ENCODE results near the gene P3H1. TPM values are rescaled to one million over a fixed set of nuclear protein-coding genes. Genes with fewer than 3 reads are reported as not detected.

The P3H1 gene
- total and polyA plus RNA-seq, 2 donors (not counting 1 experiment from before 2014, with no cell fraction given), result 42.2 to 51.3 TPM

DNA sequence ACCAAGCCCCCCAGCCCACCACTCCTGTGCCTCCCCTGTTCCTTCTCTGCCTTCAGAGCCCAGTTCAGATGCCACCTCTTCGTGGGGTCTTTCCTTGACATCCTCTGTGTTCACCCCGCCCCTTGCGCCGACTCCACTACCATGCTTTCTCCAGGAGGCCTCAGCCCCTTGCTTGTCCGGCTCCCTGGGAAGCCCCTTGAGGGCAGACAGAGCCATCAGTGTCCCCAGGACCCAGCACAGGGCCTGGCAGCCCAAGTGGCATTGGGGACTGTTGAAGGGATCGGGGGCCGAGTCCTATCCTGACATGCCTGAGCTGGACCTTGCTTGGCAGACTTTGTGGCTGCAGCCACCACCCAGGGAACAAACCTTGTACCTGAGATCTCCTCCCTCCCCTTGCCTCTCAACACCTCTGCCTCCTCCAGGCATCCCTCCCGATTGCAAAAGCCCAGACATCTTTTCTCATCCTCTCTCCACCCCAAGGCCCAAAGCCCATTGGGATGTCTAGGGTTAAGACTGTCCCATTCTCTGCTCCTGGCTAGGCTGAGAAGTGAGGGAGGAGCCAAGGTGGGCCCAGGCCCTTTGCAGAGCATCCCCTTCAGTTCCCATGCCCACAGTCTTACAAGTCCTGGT lies 30.1 kb downstream of the P3H1 start:
- Mint-ChIP-seq H3K4me3 (no peak overlapping the region), H3K9me3 (ENCODE audit: insufficient read depth) (no peaks in the 10 kb centered on the region), H3K27me3 (no peaks in the 10 kb centered on the region), H3K27ac (no peak overlapping the region), H3K4me1 (peaks cover 8% of the 10 kb centered on the region)
- Histone ChIP-seq H3K4me3 (ENCODE audit: control extremely low read depth in 1 of 5, extremely low read depth in 1 of 5, insufficient read depth in 1 of 5, low read depth in 2 of 5, low read length in 4 of 5) (no peak overlapping the region), H4K20me1 (ENCODE audit: control insufficient read depth, insufficient read depth, low read length, poor library complexity, severe bottlenecking) (no peaks in the 10 kb centered on the region), H3K27ac (ENCODE audit: low read length in 2 of 2) (no peak overlapping the region), H3K36me3 (replicated peaks in 1 of 2; ENCODE audit: control extremely low read depth in 1 of 2, control insufficient read depth in 1 of 2, extremely low read depth in 1 of 2, insufficient read depth in 2 of 2, low read length in 1 of 2) (no peaks in the 10 kb centered on the region), H2AFZ (ENCODE audit: insufficient read depth, low read depth, low read length, poor library complexity, severe bottlenecking) (peak overlapping the region; percentile 73), H3K9me3 (ENCODE audit: control extremely low read depth in 1 of 3, control insufficient read depth in 2 of 3, insufficient read depth in 1 of 3, low read length in 2 of 3) (no peaks in the 10 kb centered on the region), H3K79me2 (ENCODE audit: control insufficient read depth, insufficient read depth, low read length) (no peaks in the 10 kb centered on the region), H3K4me2 (replicated peaks; ENCODE audit: low read depth, low read length, poor library complexity, severe bottlenecking) (peak overlapping the region; percentile 56), H3K9ac (ENCODE audit: low read length) (no peak overlapping the region), H3K27me3 (replicated peaks in 1 of 4; ENCODE audit: control extremely low read depth in 1 of 4, control insufficient read depth in 3 of 4, insufficient read depth in 4 of 4, low read length in 3 of 4) (no peaks in the 10 kb centered on the region), H3K4me1 (ENCODE audit: control insufficient read depth in 2 of 2, insufficient read depth in 2 of 2, low read length in 2 of 2) (peaks cover 10 to 16% of the 10 kb centered on the region in 2 donors)
- ATAC-seq (ENCODE audit: low read depth) (no peak), DNase-seq (no peak)
- ChIA-PET POLR2A (no interaction called here), CTCF (interaction anchor here (1.1 kb wide), 1 partner anchor 158 kb away, joined by 3 read pairs; no protein-coding TSS in a partner anchor)
- intact Hi-C loops (cut with micrococcal nuclease), result no loop called here
- WGBS (ENCODE audit: insufficient coverage), result 94% methylated on average over 6 of the region's 8 CpGs
- TF ChIP-seq, protein P1, sequence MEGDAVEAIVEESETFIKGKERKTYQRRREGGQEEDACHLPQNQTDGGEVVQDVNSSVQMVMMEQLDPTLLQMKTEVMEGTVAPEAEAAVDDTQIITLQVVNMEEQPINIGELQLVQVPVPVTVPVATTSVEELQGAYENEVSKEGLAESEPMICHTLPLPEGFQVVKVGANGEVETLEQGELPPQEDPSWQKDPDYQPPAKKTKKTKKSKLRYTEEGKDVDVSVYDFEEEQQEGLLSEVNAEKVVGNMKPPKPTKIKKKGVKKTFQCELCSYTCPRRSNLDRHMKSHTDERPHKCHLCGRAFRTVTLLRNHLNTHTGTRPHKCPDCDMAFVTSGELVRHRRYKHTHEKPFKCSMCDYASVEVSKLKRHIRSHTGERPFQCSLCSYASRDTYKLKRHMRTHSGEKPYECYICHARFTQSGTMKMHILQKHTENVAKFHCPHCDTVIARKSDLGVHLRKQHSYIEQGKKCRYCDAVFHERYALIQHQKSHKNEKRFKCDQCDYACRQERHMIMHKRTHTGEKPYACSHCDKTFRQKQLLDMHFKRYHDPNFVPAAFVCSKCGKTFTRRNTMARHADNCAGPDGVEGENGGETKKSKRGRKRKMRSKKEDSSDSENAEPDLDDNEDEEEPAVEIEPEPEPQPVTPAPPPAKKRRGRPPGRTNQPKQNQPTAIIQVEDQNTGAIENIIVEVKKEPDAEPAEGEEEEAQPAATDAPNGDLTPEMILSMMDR (IDR thresholded peaks at IDR 0.05), result no peak
- TF ChIP-seq EZH2 (IDR thresholded peaks at IDR 0.05; ENCODE audit: borderline replicate concordance, insufficient read depth, low read depth, low read length, poor library complexity, severe bottlenecking), result no peak

DNA sequence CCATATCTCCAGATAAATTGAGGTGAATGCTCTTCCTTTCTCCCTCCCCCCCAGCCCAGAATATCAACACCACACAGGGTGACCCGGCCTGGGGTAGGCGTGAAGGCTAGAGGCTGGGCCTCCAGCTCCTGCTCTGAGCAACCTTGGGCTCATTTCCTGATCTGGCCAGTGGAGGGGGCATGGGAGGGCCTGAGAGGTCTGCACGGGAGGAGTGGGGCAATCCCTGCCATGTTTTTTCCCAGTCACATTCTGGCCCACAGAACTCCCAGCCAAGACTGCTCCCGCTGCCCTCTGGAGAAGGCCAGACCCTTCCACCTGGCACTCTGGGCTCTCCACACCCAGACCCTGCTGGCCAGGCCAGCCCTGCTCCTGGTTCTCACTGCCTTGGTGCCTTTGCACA lies 30.7 kb downstream of the P3H1 start:
- Mint-ChIP-seq H3K27me3 (no peaks in the 10 kb centered on the region), H3K4me3 (no peak overlapping the region), H3K4me1 (peaks cover 8% of the 10 kb centered on the region), H3K9me3 (ENCODE audit: insufficient read depth) (no peaks in the 10 kb centered on the region), H3K27ac (no peak overlapping the region)
- intact Hi-C loops (cut with micrococcal nuclease), result no loop called here
- no peaks in the 10 kb centered on the region for H3K27me3 ChIP-seq (replicated peaks in 1 of 4; ENCODE audit: control extremely low read depth in 1 of 4, control insufficient read depth in 3 of 4, insufficient read depth in 4 of 4, low read length in 3 of 4)
- H3K9me3 ChIP-seq (ENCODE audit: control extremely low read depth in 1 of 3, control insufficient read depth in 2 of 3, insufficient read depth in 1 of 3, low read length in 2 of 3), result no peaks in the 10 kb centered on the region
- no peaks in the 10 kb centered on the region for H4K20me1 ChIP-seq (ENCODE audit: control insufficient read depth, insufficient read depth, low read length, poor library complexity, severe bottlenecking)
- TF ChIP-seq, protein P1 (IDR thresholded peaks at IDR 0.05), result no peak
- TF ChIP-seq EZH2 (IDR thresholded peaks at IDR 0.05; ENCODE audit: borderline replicate concordance, insufficient read depth, low read depth, low read length, poor library complexity, severe bottlenecking), result no peak
- ChIA-PET POLR2A (no interaction called here), CTCF (no interaction called here)
- no peaks in the 10 kb centered on the region for H3K36me3 ChIP-seq (replicated peaks in 1 of 2; ENCODE audit: control extremely low read depth in 1 of 2, control insufficient read depth in 1 of 2, extremely low read depth in 1 of 2, insufficient read depth in 2 of 2, low read length in 1 of 2)
- ATAC-seq (ENCODE audit: low read depth) (no peak), DNase-seq (no peak)
- H3K4me1 ChIP-seq (ENCODE audit: control insufficient read depth in 2 of 2, insufficient read depth in 2 of 2, low read length in 2 of 2), result peaks cover 10 to 16% of the 10 kb centered on the region in 2 donors
- WGBS (ENCODE audit: insufficient coverage), result 100% methylated on average over 1 of the region's 4 CpGs
- no peak overlapping the region for H3K4me3 ChIP-seq (ENCODE audit: control extremely low read depth in 1 of 5, extremely low read depth in 1 of 5, insufficient read depth in 1 of 5, low read depth in 2 of 5, low read length in 4 of 5)
- no peak overlapping the region for H3K4me2 ChIP-seq (replicated peaks; ENCODE audit: low read depth, low read length, poor library complexity, severe bottlenecking)
- no peak overlapping the region for H3K27ac ChIP-seq (ENCODE audit: low read length in 2 of 2)
- H3K79me2 ChIP-seq (ENCODE audit: control insufficient read depth, insufficient read depth, low read length), result no peaks in the 10 kb centered on the region
- H3K9ac ChIP-seq (ENCODE audit: low read length), result no peak overlapping the region
- no peak overlapping the region for H2AFZ ChIP-seq (ENCODE audit: insufficient read depth, low read depth, low read length, poor library complexity, severe bottlenecking)

Measured in B cell (primary cell).